GM12891 (cell line): ENCODE data around the gene GPER1.

Source experiments
- POLR2A ChIP-seq: IDR thresholded peaks from 2 replicates; pipeline ENCODE4 v1.6.1; 2011; ENCODE audit warnings: low read depth, low read length, control low read depth
- POLR2AphosphoS5 ChIP-seq: IDR thresholded peaks from 2 replicates; pipeline ENCODE4 v1.6.1; 2011; ENCODE audit warnings: low read depth, low read length, control low read depth
- SPI1 ChIP-seq: IDR thresholded peaks from 2 replicates; pipeline ENCODE4 v1.6.1; 2011; ENCODE audit warnings: low read depth, low read length, control low read depth
- TAF1 ChIP-seq: IDR thresholded peaks from 2 replicates; pipeline ENCODE4 v1.6.1; 2011; ENCODE audit warnings: low read depth, low read length, control low read depth

- TF ChIP-seq POLR2A (no peak), POLR2AphosphoS5 (no peak), TAF1 (no peak), SPI1 (no peak)
Measured at GRCh38 chr7:1099154-1099542, 11.2 kb downstream of the GPER1 start.
